GM18507 (cell line): Measurements from ENCODE around the gene OPHN1.
"Not testable (repeated sequence)": the region's sequence is repeated elsewhere in the genome, so short reads cannot be mapped to it uniquely, and the experiment has no call there.

Experiments
- DNase-seq: peaks from one replicate; pipeline ENCODE4 v3.0.0; 2011; ENCODE audit warnings: low read depth; ENCODE audit not compliant: insufficient read length; ENCODE audit errors: extremely low spot score
- FAIRE-seq: peaks from 2 replicates; lab custom pipeline; 2011; peaks lifted over from hg19 to GRCh38; lab: Jason Lieb, UNC

OPHN1 gene

DNA sequence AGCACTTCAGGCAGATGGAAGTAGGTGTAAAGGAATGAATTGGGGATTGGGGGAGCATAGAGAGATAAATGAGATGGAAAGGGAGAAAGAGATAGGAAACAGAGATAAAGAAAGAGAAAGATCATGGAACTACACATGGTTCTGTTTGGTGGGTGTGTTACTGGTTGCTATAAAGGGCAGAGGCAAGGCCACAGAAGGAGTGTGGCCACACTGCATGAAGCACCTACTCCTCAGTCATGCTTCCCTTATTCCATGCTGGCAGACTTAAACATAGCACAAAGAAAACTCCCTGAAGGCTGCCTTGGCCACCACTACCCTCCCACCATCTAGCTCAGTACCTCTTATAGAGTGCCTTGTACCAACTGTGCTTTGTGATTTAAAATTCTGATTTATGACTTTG lies 56.9 kb downstream of the OPHN1 start:
- DNase-seq = no peak
- no peak for FAIRE-seq

- DNase-seq (no peak), FAIRE-seq (no peak)
Observed at GRCh38 chrX:68375803-68376202, 57.5 kb downstream of the OPHN1 start.

DNA sequence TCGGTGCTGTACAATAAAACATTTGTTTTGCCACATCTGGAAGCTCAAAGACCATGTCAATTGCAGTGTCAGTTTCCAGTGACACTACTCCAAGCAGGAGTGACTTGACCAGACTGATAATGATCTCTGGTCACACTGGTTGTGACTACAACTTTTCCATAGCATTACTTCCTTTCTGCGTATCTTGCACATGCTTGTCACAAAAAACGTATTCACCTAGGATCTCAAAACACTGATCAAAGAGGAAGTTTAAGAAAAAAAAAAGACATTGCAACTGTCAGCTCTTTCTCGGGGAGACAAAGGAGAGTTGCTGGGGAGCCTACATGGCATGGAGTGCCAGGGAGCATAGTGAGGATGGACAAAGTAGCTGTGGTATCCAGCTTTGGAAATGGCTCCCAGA lies 60.6 kb downstream of the OPHN1 start:
- DNase-seq (no peak), FAIRE-seq (no peak)

GRCh38 chrX:68369559-68369958 lies 63.7 kb downstream of the OPHN1 start:
- DNase-seq (no peak), FAIRE-seq (no peak)

DNA sequence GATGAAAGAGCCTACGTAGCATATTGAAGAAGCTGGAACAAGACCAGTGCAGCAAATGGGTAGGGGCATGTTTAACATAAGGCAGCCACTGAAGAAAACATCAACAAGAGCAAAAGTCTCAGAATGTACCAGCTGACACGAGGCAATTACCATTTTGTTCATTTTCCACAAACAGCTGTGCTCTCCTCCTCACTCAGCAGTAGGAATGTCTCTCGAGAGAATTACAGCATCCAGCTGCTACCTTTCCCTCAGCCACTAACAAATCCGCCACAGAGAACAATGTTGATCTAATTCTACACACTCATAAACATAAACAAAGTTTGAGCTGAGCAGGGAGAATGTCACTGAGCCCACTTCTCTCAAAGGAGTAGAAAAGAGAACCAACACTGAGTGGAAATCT lies 68.0 kb downstream of the OPHN1 start:
- FAIRE-seq (no peak), DNase-seq (no peak)

- no peak for FAIRE-seq
Observed at GRCh38 chrX:68363984-68364383, 69.3 kb downstream of the OPHN1 start.

GRCh38 chrX:68358679-68359078 lies 74.6 kb downstream of the OPHN1 start:
- DNase-seq (no peak), FAIRE-seq (no peak)

More at GRCh38 chrX:68363984-68364383, 69.3 kb downstream of the OPHN1 start:
- DNase-seq = no peak

DNA sequence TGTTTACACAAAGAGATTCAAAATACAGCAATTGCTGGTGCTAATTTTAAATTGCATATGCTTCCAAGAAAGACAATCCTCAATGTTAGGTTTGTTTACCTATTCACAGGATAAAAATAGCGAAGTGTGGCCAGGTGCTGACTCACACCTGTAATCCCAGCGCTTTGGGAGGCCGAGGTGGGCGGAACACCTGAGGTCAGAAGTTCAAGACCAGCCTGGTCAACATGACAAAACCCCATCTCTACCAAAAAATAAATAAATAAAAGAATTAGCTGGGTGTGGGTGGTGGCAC lies 77.7 kb downstream of the OPHN1 start:
- FAIRE-seq (no peak), DNase-seq (no peak)

GRCh38 chrX:68354879-68355628 lies 78.2 kb downstream of the OPHN1 start:
- FAIRE-seq = no peak
- no peak for DNase-seq

DNA sequence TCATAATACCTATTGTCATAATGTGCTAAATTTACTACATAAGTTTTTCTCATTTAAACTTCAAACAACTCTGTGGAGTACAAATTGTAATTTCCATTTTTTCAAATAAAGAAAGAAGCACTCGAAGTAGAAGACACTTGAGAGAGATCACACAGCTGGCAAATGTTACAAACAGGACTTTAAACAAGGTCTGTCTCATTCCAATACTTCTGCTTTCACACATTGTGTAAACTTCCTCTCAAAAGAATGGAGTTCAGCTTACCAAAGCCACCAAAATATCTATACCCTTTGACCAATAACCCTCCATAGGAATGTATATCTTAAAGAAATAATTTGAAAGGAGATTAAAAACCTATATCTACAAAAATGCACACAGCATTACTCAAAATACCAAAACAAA lies 88.3 kb downstream of the OPHN1 start:
- DNase-seq = no peak
- FAIRE-seq = no peak

- no peak for DNase-seq
- FAIRE-seq = no peak
Observed at GRCh38 chrX:68343551-68343950, 89.7 kb downstream of the OPHN1 start.

DNA sequence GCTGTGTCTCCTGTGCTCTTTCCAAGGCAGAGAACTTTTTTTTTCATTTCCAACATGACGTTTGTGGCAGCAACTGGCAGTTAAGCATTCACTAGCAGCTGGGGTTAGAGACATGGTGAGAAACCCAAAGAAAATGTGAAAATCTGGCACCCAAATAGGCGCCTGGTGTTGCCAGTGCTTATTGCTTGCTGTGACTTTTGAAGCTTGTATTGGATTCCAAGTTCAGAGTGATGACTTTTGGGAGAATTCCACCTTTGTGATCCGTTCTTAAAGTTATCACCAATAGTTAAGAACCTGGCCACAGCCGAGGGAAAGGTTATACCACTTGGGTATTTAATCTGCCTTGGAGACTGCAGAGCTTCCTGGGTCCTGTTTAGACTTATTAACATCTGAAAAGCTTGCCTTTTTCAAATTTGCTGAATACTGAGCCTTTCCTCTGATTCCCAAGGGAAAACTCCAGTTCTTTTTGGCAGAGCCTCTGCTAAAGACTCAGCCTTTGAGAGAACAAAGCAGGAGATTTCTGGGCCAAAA lies 101.0 kb downstream of the OPHN1 start:
- no peak for DNase-seq
- no peak for FAIRE-seq

GRCh38 chrX:68326841-68327240 lies 106.5 kb downstream of the OPHN1 start:
- not testable (repeated sequence) for DNase-seq, FAIRE-seq

- DNase-seq (no peak), FAIRE-seq (no peak)
Observed at GRCh38 chrX:68307769-68308168, 125.5 kb downstream of the OPHN1 start.

DNA sequence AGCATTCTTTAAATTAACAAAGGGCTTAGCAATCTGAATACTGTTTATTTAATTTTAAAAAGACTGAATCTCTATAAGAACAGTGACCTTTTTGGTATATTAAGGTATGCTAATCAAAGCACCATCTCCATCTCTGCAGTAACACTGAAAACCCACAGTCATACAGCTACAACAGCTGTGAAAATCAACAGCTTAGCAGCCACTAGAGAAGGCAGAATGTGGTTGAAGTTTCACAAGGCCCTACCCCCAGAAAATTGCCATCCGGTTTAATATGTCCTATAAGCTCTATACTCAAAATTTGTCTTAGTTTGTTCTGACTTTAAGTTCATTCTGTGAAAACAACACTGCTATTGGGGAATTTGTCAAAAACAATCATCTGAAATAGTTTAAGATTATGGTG lies 128.7 kb downstream of the OPHN1 start:
- FAIRE-seq (no peak), DNase-seq (no peak)

DNA sequence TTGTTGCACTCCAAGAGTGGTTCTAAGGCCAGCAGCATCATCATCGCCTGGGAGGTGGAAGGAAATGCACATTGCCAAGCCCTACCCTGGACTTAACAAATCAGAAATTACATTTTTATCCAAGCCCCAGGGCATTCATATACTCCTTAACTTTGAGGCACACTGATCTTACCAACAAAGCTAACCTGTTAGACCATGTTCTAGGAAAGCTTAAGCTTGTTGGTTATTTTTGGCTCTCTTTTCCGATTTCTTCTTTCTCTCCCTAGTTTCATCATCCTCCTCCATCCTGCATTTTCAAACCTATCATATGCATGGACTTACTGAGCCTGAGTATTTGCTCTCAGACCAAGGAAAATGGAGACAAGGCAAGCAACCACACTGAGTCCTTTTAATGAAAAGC lies 133.4 kb downstream of the OPHN1 start:
- FAIRE-seq (no peak), DNase-seq (no peak)

- DNase-seq (no peak), FAIRE-seq (no peak)
Observed at GRCh38 chrX:68292471-68292870, 140.8 kb downstream of the OPHN1 start.

DNA sequence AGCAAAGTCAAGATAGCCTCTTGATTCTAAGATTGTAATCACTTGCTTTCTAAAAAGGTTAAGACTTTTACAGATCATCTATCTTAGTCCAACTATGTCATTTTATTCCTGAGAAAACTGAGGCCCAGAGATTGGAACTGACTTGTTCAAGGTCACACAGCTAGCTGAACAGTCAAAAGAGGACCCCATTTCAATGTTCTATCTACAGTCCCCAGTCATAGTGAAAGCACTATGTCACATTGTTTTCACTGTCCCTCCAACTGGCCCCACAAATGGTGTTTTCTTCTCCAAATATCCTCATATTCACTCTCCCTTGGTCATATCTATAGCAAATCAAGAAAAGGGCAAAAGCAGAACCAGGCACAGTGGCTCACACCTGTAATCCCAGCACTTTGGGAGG lies 145.2 kb downstream of the OPHN1 start:
- DNase-seq (no peak), FAIRE-seq (no peak)

- DNase-seq (no peak), FAIRE-seq (peak; percentile 29)
Observed at GRCh38 chrX:68287419-68287818, 145.9 kb downstream of the OPHN1 start.

DNA sequence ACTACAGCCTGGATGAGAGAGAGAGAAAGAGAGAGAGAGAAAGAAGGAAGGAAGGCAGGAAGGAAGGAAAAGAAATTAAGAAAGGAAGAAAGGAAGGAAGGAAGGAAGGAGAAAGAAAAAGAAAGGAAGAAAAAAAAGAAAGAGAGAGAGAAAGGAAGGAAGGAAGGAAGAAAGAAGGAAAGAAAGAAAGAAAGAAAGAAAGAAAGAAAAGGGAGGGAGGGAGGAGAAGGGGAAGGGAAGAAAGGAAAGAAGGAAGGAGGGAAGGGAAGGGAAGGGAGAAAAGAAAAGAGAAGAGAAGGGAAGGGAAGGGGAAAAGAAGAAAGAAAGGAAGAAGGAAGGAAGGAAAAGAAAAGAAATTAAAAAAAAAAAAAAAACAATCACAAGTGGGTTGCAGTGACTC lies 146.3 kb downstream of the OPHN1 start:
- DNase-seq (no peak), FAIRE-seq (no peak)

GRCh38 chrX:68286076-68286475 lies 147.2 kb downstream of the OPHN1 start:
- FAIRE-seq (no peak), DNase-seq (no peak)
